Measurements from ENCODE around the gene DUSP14.

DNA sequence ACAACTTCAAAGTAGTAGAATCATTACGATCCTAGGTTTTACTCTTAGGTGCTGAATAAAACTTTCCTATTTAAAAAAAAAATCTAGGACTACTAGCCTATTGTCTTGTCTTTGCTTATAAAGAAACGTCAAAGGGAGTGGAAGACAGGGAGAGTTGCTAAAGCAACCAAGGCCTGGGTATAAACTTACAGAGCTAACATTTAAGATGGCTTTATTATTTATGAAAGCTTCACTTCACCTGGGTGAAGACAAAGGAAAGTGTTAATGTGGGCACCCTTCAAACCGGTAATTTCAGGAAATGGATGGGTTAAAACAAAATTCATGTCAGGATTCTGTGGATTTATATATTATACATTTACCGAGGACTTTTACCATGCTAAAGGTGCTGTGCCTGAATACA lies 2.5 kb downstream of the DUSP14 start:
- TF ChIP-seq, protein P1, sequence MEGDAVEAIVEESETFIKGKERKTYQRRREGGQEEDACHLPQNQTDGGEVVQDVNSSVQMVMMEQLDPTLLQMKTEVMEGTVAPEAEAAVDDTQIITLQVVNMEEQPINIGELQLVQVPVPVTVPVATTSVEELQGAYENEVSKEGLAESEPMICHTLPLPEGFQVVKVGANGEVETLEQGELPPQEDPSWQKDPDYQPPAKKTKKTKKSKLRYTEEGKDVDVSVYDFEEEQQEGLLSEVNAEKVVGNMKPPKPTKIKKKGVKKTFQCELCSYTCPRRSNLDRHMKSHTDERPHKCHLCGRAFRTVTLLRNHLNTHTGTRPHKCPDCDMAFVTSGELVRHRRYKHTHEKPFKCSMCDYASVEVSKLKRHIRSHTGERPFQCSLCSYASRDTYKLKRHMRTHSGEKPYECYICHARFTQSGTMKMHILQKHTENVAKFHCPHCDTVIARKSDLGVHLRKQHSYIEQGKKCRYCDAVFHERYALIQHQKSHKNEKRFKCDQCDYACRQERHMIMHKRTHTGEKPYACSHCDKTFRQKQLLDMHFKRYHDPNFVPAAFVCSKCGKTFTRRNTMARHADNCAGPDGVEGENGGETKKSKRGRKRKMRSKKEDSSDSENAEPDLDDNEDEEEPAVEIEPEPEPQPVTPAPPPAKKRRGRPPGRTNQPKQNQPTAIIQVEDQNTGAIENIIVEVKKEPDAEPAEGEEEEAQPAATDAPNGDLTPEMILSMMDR (IDR thresholded peaks at IDR 0.05) = no peak
- no peak for TF ChIP-seq POLR2A (IDR thresholded peaks at IDR 0.05)
